Activated T-helper 9 cell treated with anti-CD3 and anti-CD28 coated beads, Interleukin-2, amount 50 U/mL, for 16 hours (primary cell): Measurements from ENCODE around the gene FRMD4B.
"Not testable (repeated sequence)": the region's sequence is repeated elsewhere in the genome, so short reads cannot be mapped to it uniquely, and the experiment has no call there.

ENCODE experiments used
- DNase-seq: peaks from one replicate; pipeline ENCODE4 v3.0.0-alpha.2; 2020; ENCODE audit warnings: low read depth

The FRMD4B gene

GRCh38 chr3:69282181-69282580 is 103.7 kb downstream of the FRMD4B start:
- DNase-seq = peak; percentile 52

GRCh38 chr3:69277403-69277802 is 108.5 kb downstream of the FRMD4B start:
- DNase-seq = not testable (repeated sequence)

- DNase-seq = no peak
Observed at GRCh38 chr3:69276884-69277283, 109.0 kb downstream of the FRMD4B start.

- not testable (repeated sequence) for DNase-seq
Observed at GRCh38 chr3:69276191-69276590, 109.7 kb downstream of the FRMD4B start.

GRCh38 chr3:69273896-69274295 is 112.0 kb downstream of the FRMD4B start:
- DNase-seq = no peak

- no peak for DNase-seq
Observed at GRCh38 chr3:69272556-69272955, 113.3 kb downstream of the FRMD4B start.

GRCh38 chr3:69271098-69271497 is 114.8 kb downstream of the FRMD4B start:
- DNase-seq = no peak

GRCh38 chr3:69266585-69266984 is 119.3 kb downstream of the FRMD4B start:
- DNase-seq = no peak

GRCh38 chr3:69266071-69266470 is 119.8 kb downstream of the FRMD4B start:
- DNase-seq = not testable (repeated sequence)

GRCh38 chr3:69260843-69261405 is 125.0 kb downstream of the FRMD4B start:
- DNase-seq = not testable (repeated sequence)

- DNase-seq = no peak
Observed at GRCh38 chr3:69260216-69260787, 125.6 kb downstream of the FRMD4B start.

- DNase-seq = no peak
Observed at GRCh38 chr3:69259125-69259524, 126.8 kb downstream of the FRMD4B start.

- no peak for DNase-seq
Observed at GRCh38 chr3:69255928-69256327, 130.0 kb downstream of the FRMD4B start.

- DNase-seq = no peak
Observed at GRCh38 chr3:69254351-69254750, 131.5 kb downstream of the FRMD4B start.

- no peak for DNase-seq
Observed at GRCh38 chr3:69252631-69253030, 133.3 kb downstream of the FRMD4B start.

- no peak for DNase-seq
Observed at GRCh38 chr3:69252141-69252540, 133.7 kb downstream of the FRMD4B start.

- no peak for DNase-seq
Observed at GRCh38 chr3:69251078-69251805, 134.6 kb downstream of the FRMD4B start.

- peak; percentile 20 for DNase-seq
Observed at GRCh38 chr3:69250014-69250413, 135.9 kb downstream of the FRMD4B start.

- no peak for DNase-seq
Observed at GRCh38 chr3:69249001-69249400, 136.9 kb downstream of the FRMD4B start.

- DNase-seq = no peak
Observed at GRCh38 chr3:69248436-69248835, 137.5 kb downstream of the FRMD4B start.

GRCh38 chr3:69246612-69247011 is 139.3 kb downstream of the FRMD4B start:
- no peak for DNase-seq

- DNase-seq = no peak
Observed at GRCh38 chr3:69244039-69244438, 141.8 kb downstream of the FRMD4B start.

- DNase-seq = no peak
Observed at GRCh38 chr3:69241769-69242168, 144.1 kb downstream of the FRMD4B start.
